Stomach smooth muscle (tissue), 2 donors: ENCODE measurements around the gene FLNA.
"Not testable (repeated sequence)": the region's sequence is repeated elsewhere in the genome, so short reads cannot be mapped to it uniquely, and the experiment has no call there.

Experiments
- H3K27ac ChIP-seq: one replicate; pipeline ENCODE4 v1.7.0; 2013; ENCODE audit warnings: mild to moderate bottlenecking, low read length, inconsistent platforms
- H3K27me3 ChIP-seq, 2 donors: one replicate each; pipeline ENCODE4 v1.7.0; 2013; ENCODE audit warnings: low read length in 2 of 2; ENCODE audit not compliant: insufficient read depth in 2 of 2, control insufficient read depth in 1 of 2
- H3K36me3 ChIP-seq, 2 donors: one replicate each; pipeline ENCODE4 v1.7.0; 2013; ENCODE audit warnings: low read length in 2 of 2; ENCODE audit not compliant: control insufficient read depth in 2 of 2, insufficient read depth in 2 of 2
- H3K4me1 ChIP-seq: one replicate; pipeline ENCODE4 v1.7.0; 2013; ENCODE audit warnings: low read length; ENCODE audit not compliant: control insufficient read depth, insufficient read depth
- H3K4me3 ChIP-seq, 2 donors: one replicate each; pipeline ENCODE4 v1.7.0; 2013; ENCODE audit warnings: low read length in 2 of 2
- H3K9ac ChIP-seq, 2 donors: one replicate each; pipeline ENCODE4 v1.7.0; 2013; ENCODE audit warnings: low read length in 2 of 2, mild to moderate bottlenecking in 1 of 2
- H3K9me3 ChIP-seq, 2 donors: one replicate each; pipeline ENCODE4 v1.7.0; 2013; ENCODE audit warnings: low read length in 2 of 2; ENCODE audit not compliant: control insufficient read depth in 2 of 2
- donor health status: healthy.
- donor health status: Pancreatic carcinoma.

The FLNA gene

GRCh38 chrX:154398668-154399526 is 24.5 kb upstream of the FLNA start:
- peak overlapping the region; percentile 95 to 97 for H3K9ac ChIP-seq
- H3K4me1 ChIP-seq = peaks cover 16% of the 10 kb centered on the region
- H3K27ac ChIP-seq = peak overlapping the region; percentile 96
- peak overlapping the region; percentile 89 to 93 for H3K4me3 ChIP-seq
- no peaks in the 10 kb centered on the region for H3K9me3 ChIP-seq
- H3K36me3 ChIP-seq = peaks cover 11 to 12% of the 10 kb centered on the region in 2 donors
- no peaks in the 10 kb centered on the region for H3K27me3 ChIP-seq

GRCh38 chrX:154397888-154398667 is 23.6 kb upstream of the FLNA start, which contains the start of gene RPL10:
RPL10 (plus strand) TSS chrX:154398377; CDS start chrX:154398520, 143 bp downstream.
- peaks cover 11 to 12% of the 10 kb centered on the region in 2 donors for H3K36me3 ChIP-seq
- H3K4me3 ChIP-seq = peak within 1 kb of the TSS; percentile 89 to 93
- peak within 1 kb of the TSS; percentile 95 to 97 for H3K9ac ChIP-seq

GRCh38 chrX:154396973-154397887 is 22.8 kb upstream of the FLNA start:
- Histone ChIP-seq H3K4me1 (peaks cover 16% of the 10 kb centered on the region), H3K27ac (peak overlapping the region; percentile 96), H3K4me3 (peak overlapping the region; percentile 69 to 89), H3K9me3 (no peaks in the 10 kb centered on the region), H3K36me3 (peaks cover 11 to 12% of the 10 kb centered on the region in 2 donors), H3K27me3 (no peaks in the 10 kb centered on the region), H3K9ac (peak overlapping the region; percentile 83 to 92)

More at GRCh38 chrX:154397888-154398667, 23.6 kb upstream of the FLNA start, which contains the start of gene RPL10:
- peaks cover 16% of the 10 kb centered on the region for H3K4me1 ChIP-seq
- H3K27ac ChIP-seq = peak within 1 kb of the TSS; percentile 96
- no peaks in the 10 kb centered on the region for H3K9me3 ChIP-seq
- no peaks in the 10 kb centered on the region for H3K27me3 ChIP-seq

GRCh38 chrX:154396363-154396762 is 21.9 kb upstream of the FLNA start:
- H3K9me3 ChIP-seq, H3K27me3 ChIP-seq, H3K4me3 ChIP-seq, H3K27ac ChIP-seq, H3K9ac ChIP-seq: not testable (repeated sequence)
- Histone ChIP-seq H3K36me3 (peaks cover 11 to 12% of the 10 kb centered on the region in 2 donors), H3K4me1 (peaks cover 16% of the 10 kb centered on the region)

- H3K36me3 ChIP-seq, H3K27me3 ChIP-seq, H3K4me3 ChIP-seq, H3K9ac ChIP-seq, H3K4me1 ChIP-seq, H3K9me3 ChIP-seq, H3K27ac ChIP-seq: not testable (repeated sequence)
These were observed 15.6 kb upstream of the FLNA start for GRCh38 chrX:154389812-154390747.

GRCh38 chrX:154388649-154389048 is 14.2 kb upstream of the FLNA start:
- H3K4me1 ChIP-seq, H3K4me3 ChIP-seq, H3K27me3 ChIP-seq, H3K27ac ChIP-seq, H3K9ac ChIP-seq, H3K9me3 ChIP-seq, H3K36me3 ChIP-seq: not testable (repeated sequence)

GRCh38 chrX:154388094-154388493 is 13.7 kb upstream of the FLNA start:
- H3K27ac ChIP-seq, H3K27me3 ChIP-seq, H3K36me3 ChIP-seq, H3K9me3 ChIP-seq, H3K4me3 ChIP-seq, H3K9ac ChIP-seq: not testable (repeated sequence)
- peaks cover 12% of the 10 kb centered on the region for H3K4me1 ChIP-seq

- Histone ChIP-seq H3K27ac (peak overlapping the region; percentile 11), H3K36me3 (no peaks in the 10 kb centered on the region), H3K4me1 (peaks cover 29% of the 10 kb centered on the region), H3K27me3 (peaks cover 0 to 8% of the 10 kb centered on the region in 2 donors), H3K9ac (no peak overlapping the region), H3K4me3 (no peak overlapping the region), H3K9me3 (no peaks in the 10 kb centered on the region)
These were observed 10.0 kb upstream of the FLNA start for GRCh38 chrX:154384284-154384892.
